CD4-positive, alpha-beta T cell (primary cell): ENCODE measurements around the gene NPM1. TPM values are rescaled to one million over a fixed set of nuclear protein-coding genes. Genes with fewer than 3 reads are reported as not detected.

Source experiments
- ATAC-seq: fragments of 200-7000 bp; cut with Tn5 transposase; one replicate; pipeline ENCODE4 v1.10.0; 2022; ENCODE audit warnings: mild to moderate bottlenecking; ENCODE audit not compliant: poor library complexity
- CTCF ChIA-PET: fragments of 350-600 bp; sonication (Branson Sonifier 250); formaldehyde crosslinking; loops from one replicate; lab custom pipeline; 2021; ENCODE audit warnings: antibody characterized with exemption, inconsistent platforms; lab: Charles Lee
- POLR2A ChIA-PET: fragments of 350-600 bp; sonication (Branson Sonifier 250); formaldehyde crosslinking; loops from one replicate; lab custom pipeline; 2021; ENCODE audit warnings: antibody characterized with exemption, inconsistent platforms; lab: Charles Lee
- DNase-seq, 14 experiments: peaks; one replicate each; pipeline ENCODE4 v3.0.0-alpha.2; 2013 to 2020; ENCODE audit warnings: mixed read lengths in 2 of 14
- H3K27ac ChIP-seq, 2 donors: one replicate each; pipeline versions ENCODE4 v1.5.1 to v1.7.0; 2013; ENCODE audit warnings: low read length in 2 of 2, low read depth in 1 of 2, mild to moderate bottlenecking in 1 of 2
- H3K27me3 ChIP-seq, 2 experiments: 1 replicate in 1 of 2; 2 replicates in 1 of 2; pipeline versions ENCODE4 v1.6.1 to v1.7.0; 2013; ENCODE audit warnings: low read length in 2 of 2, control low read depth in 1 of 2, mild to moderate bottlenecking in 1 of 2, moderate library complexity in 1 of 2; ENCODE audit not compliant: insufficient read depth in 2 of 2, control insufficient read depth in 1 of 2
- H3K36me3 ChIP-seq: one replicate; pipeline ENCODE4 v1.6.1; 2013; ENCODE audit warnings: low read length, control low read depth; ENCODE audit not compliant: insufficient read depth
- H3K4me1 ChIP-seq: one replicate; pipeline ENCODE4 v1.6.1; 2013; ENCODE audit warnings: low read length, control low read depth; ENCODE audit not compliant: insufficient read depth
- H3K4me3 ChIP-seq: one replicate; pipeline ENCODE4 v1.5.1; 2013; ENCODE audit warnings: mild to moderate bottlenecking, low read length, moderate library complexity
- H3K9me3 ChIP-seq, 2 experiments: 1 replicate in 1 of 2; 2 replicates in 1 of 2; pipeline versions ENCODE4 v1.6.1 to v1.7.0; 2013; ENCODE audit warnings: low read length in 2 of 2, mild to moderate bottlenecking in 2 of 2, control low read depth in 1 of 2, moderate library complexity in 1 of 2; ENCODE audit not compliant: control insufficient read depth in 1 of 2, insufficient read depth in 1 of 2
- H3K27ac Mint-ChIP-seq: one replicate; pipeline ENCODE4 v1.8.0; 2020; ENCODE audit warnings: mixed read lengths
- H3K27me3 Mint-ChIP-seq: one replicate; pipeline ENCODE4 v1.8.0; 2021; ENCODE audit warnings: mixed read lengths
- H3K36me3 Mint-ChIP-seq: one replicate; pipeline ENCODE4 v1.8.0; 2021; ENCODE audit warnings: low read depth, mixed read lengths
- H3K4me1 Mint-ChIP-seq: one replicate; pipeline ENCODE4 v1.8.0; 2021; ENCODE audit warnings: low read depth, mixed read lengths
- H3K4me3 Mint-ChIP-seq: one replicate; pipeline ENCODE4 v1.8.0; 2020; ENCODE audit warnings: mild to moderate bottlenecking, mixed read lengths
- H3K9me3 Mint-ChIP-seq: one replicate; pipeline ENCODE4 v1.8.0; 2020; ENCODE audit warnings: mixed read lengths
- intact Hi-C, 2 experiments: fragments of 100-400 bp; cut with DNase I in 1 of 2; cut with micrococcal nuclease in 1 of 2; formaldehyde crosslinking; loops; one replicate each; pipeline versions ENCODE4 v1.15.1 to v1.9.0; 2023 to 2025; cut with DNase I, micrococcal nuclease
- polyA plus RNA-seq, 2 donors: library from polyadenylated mRNA; unstranded; fragments of 120-200 nt; gene quantifications; one replicate each; pipeline ENCODE4 v1.2.1, GENCODE V29; 2013
- total RNA-seq, 174 experiments: library from RNA in 2 of 174; stranded (reverse) in 2 of 174; gene quantifications; one replicate each; pipeline ENCODE4 v1.2.3 and lab custom pipeline; 2021 to 2026
- TF ChIP-seq, protein P1 (sequence below): fragments of 200-600 bp; IDR thresholded peaks from one replicate; pipeline ENCODE4 v1.8.0; 2022; ENCODE audit warnings: antibody characterized with exemption, mild to moderate bottlenecking

Gene NPM1, protein sequence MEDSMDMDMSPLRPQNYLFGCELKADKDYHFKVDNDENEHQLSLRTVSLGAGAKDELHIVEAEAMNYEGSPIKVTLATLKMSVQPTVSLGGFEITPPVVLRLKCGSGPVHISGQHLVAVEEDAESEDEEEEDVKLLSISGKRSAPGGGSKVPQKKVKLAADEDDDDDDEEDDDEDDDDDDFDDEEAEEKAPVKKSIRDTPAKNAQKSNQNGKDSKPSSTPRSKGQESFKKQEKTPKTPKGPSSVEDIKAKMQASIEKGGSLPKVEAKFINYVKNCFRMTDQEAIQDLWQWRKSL
- total RNA-seq (1,000 to 10,000 TPM; 1,243 to 1,379 TPM), total RNA-seq (lab: John Stamatoyannopoulos, UW) (504 to 4,077 (median 1,067) reads per million in 172 experiments)
- polyA plus RNA-seq (2013, experiment 1 of 2): 2,020 TPM
- polyA plus RNA-seq (2013, experiment 2 of 2): 1,711 TPM

DNA sequence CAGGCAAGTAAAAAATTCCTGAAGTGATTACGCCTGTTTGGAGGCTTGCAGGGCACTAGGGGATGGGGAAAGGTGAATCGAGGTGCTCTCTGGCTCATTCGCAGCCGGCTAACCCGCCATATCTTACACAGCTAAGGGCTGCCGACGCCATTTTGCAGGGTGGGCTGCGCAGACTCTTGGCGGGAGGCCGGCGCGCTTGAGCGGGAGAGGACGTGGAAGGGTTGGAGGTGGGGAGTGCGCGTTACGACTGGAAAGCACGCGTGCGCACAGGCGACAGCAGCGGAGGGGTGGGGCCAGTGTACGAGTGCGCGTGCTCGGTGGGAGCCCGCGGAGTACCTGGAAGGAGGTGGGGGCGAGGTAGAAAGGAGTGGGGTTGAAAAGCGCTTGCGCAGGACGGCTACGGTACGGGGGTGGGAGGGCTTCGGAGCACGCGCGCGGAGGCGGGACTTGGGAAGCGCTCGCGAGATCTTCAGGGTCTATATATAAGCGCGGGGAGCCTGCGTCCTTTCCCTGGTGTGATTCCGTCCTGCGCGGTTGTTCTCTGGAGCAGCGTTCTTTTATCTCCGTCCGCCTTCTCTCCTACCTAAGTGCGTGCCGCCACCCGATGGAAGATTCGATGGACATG is at the start of gene NPM1:
NPM1 (plus strand) TSS at position 505 of the 625 bp plus-strand sequence; CDS start at position 605, 100 bp downstream.
- ATAC-seq: peak; percentile 85
- H3K9me3 ChIP-seq: peaks cover 0 to 6% of the 10 kb centered on the region in 2 experiments
- H3K4me1 ChIP-seq: peaks cover 40% of the 10 kb centered on the region
- POLR2A ChIA-PET: interaction anchor here (1.1 to 2.8 kb wide), 10 partner anchors 8 to 1383 kb away, joined by 3 to 17 read pairs (median 7); partner anchors contain the start of genes DUSP1, FBXW11 and FGF18
- DNase-seq: peak; percentile 93 to 100 (median 98)
- CTCF ChIA-PET: no interaction called here
- H3K27me3 ChIP-seq: no peaks in the 10 kb centered on the region
- peak within 1 kb of the TSS; percentile 75 to 83 for H3K27ac ChIP-seq
- H3K4me1 Mint-ChIP-seq: peaks cover 58% of the 10 kb centered on the region
- no peaks in the 10 kb centered on the region for H3K27me3 Mint-ChIP-seq
- no peaks in the 10 kb centered on the region for H3K9me3 Mint-ChIP-seq
- peaks cover 54% of the 10 kb centered on the region for H3K36me3 Mint-ChIP-seq
- TF ChIP-seq, protein P1, sequence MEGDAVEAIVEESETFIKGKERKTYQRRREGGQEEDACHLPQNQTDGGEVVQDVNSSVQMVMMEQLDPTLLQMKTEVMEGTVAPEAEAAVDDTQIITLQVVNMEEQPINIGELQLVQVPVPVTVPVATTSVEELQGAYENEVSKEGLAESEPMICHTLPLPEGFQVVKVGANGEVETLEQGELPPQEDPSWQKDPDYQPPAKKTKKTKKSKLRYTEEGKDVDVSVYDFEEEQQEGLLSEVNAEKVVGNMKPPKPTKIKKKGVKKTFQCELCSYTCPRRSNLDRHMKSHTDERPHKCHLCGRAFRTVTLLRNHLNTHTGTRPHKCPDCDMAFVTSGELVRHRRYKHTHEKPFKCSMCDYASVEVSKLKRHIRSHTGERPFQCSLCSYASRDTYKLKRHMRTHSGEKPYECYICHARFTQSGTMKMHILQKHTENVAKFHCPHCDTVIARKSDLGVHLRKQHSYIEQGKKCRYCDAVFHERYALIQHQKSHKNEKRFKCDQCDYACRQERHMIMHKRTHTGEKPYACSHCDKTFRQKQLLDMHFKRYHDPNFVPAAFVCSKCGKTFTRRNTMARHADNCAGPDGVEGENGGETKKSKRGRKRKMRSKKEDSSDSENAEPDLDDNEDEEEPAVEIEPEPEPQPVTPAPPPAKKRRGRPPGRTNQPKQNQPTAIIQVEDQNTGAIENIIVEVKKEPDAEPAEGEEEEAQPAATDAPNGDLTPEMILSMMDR: no peak
- H3K36me3 ChIP-seq: peaks cover 28% of the 10 kb centered on the region
- peak within 1 kb of the TSS; percentile 96 for H3K27ac Mint-ChIP-seq
- H3K4me3 Mint-ChIP-seq: peak within 1 kb of the TSS; percentile 97
- peak within 1 kb of the TSS; percentile 79 for H3K4me3 ChIP-seq
- intact Hi-C loops: loop anchor here (5.0 to 10.0 kb wide), 4 partner anchors 620 to 1447 kb away; partner anchors contain the start of genes ERGIC1 (in 1 of the 2), FBXW11 (in 1 of the 2) and UBTD2 (in 1 of the 2)

DNA sequence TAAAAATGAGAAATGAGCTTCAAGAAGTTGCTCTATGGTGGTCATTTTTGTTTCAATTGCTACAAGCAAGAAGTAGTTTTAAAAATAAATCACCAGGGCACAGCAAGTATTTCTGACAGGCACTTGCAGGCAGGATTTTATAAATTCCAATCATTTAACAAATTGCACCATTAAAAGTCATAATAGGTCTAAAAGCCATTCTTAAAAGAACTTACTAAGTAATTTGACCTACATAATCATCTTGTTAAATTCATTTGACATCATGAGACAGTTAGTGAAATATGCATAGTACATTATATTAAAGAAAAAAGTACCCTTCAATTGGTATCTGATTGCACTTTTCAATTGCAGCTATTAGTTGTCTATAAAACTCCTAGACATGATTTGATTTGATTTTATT is 47.6 kb upstream of the NPM1 start:
- TF ChIP-seq, protein P1: no peak
- CTCF ChIA-PET: no interaction called here
- no peak overlapping the region for H3K27ac Mint-ChIP-seq
- Histone ChIP-seq H3K9me3 (no peaks in the 10 kb centered on the region), H3K27me3 (peaks cover 11 to 29% of the 10 kb centered on the region in 2 experiments), H3K36me3 (no peaks in the 10 kb centered on the region), H3K27ac (no peak overlapping the region), H3K4me3 (no peak overlapping the region), H3K4me1 (peaks cover 9% of the 10 kb centered on the region)
- H3K4me3 Mint-ChIP-seq: no peak overlapping the region
- H3K4me1 Mint-ChIP-seq: peaks cover 11% of the 10 kb centered on the region
- peaks cover 47% of the 10 kb centered on the region for H3K27me3 Mint-ChIP-seq
- no peaks in the 10 kb centered on the region for H3K9me3 Mint-ChIP-seq
- no peak for ATAC-seq
- POLR2A ChIA-PET: no interaction called here
- intact Hi-C loops: loop anchor here (5.0 to 10.0 kb wide), 4 partner anchors 133 to 1235 kb away; partner anchors contain the start of gene FOXI1 (in 1 of the 2)
- DNase-seq: no peak
- H3K36me3 Mint-ChIP-seq: no peaks in the 10 kb centered on the region

DNA sequence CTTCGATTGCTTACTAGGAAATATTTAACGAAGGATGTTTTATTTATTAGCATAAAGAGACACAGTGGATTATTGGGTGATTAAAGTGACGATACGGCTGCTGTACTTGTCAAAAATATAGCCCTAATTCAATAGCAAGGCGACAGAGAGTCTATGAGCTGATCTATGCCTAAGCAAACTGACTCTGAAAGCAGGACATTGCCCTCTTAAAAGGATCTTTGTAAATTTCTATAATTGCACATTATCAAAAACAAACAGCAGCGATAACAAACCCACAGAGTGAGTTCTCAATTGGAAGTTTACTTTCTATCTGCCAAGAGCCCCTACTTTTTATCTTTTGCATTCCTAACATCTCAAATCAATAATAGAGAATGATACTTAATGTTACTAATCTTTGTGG is 47.2 kb upstream of the NPM1 start:
- Histone ChIP-seq H3K4me1 (peaks cover 9% of the 10 kb centered on the region), H3K9me3 (no peaks in the 10 kb centered on the region), H3K27ac (no peak overlapping the region), H3K36me3 (no peaks in the 10 kb centered on the region), H3K4me3 (no peak overlapping the region), H3K27me3 (peaks cover 8 to 29% of the 10 kb centered on the region in 2 experiments)
- TF ChIP-seq, protein P1: no peak
- Mint-ChIP-seq H3K27ac (no peak overlapping the region), H3K36me3 (no peaks in the 10 kb centered on the region), H3K9me3 (no peaks in the 10 kb centered on the region), H3K4me3 (no peak overlapping the region), H3K27me3 (peaks cover 42% of the 10 kb centered on the region), H3K4me1 (peaks cover 11% of the 10 kb centered on the region)
- no peak for DNase-seq
- CTCF ChIA-PET: no interaction called here
- POLR2A ChIA-PET: no interaction called here
- ATAC-seq: no peak
- intact Hi-C loops: loop anchor here (5.0 to 10.0 kb wide), 4 partner anchors 133 to 1236 kb away; partner anchors contain the start of gene FOXI1 (in 1 of the 2)
